Smooth muscle cell (in vitro differentiated cells): ENCODE data around the gene DAD1. TPM values are rescaled to one million over a fixed set of nuclear protein-coding genes. Genes with fewer than 3 reads are reported as not detected.
"Not testable (repeated sequence)": the region's sequence is repeated elsewhere in the genome, so short reads cannot be mapped to it uniquely, and the experiment has no call there.

Source experiments
- DNase-seq: peaks from one replicate; lab custom pipeline; 2025; ENCODE audit not compliant: unreplicated experiment; lab: John Stamatoyannopoulos, UW
- H2AFZ ChIP-seq: fragments of 200-600 bp; sonication (generic); 2 replicates; pipeline ENCODE4 v1.6.0; 2016; ENCODE audit warnings: antibody characterized with exemption, low read depth, mild to moderate bottlenecking
- H3F3A ChIP-seq: fragments of 200-600 bp; sonication (generic); 2 replicates; pipeline ENCODE4 v1.6.0; 2017; ENCODE audit warnings: antibody characterized with exemption, low read depth
- H3K27ac ChIP-seq: fragments of 200-600 bp; sonication (generic); 2 replicates; pipeline ENCODE4 v1.5.1; 2016; ENCODE audit warnings: low read depth, mild to moderate bottlenecking
- H3K27me3 ChIP-seq: fragments of 200-600 bp; sonication (generic); 2 replicates; pipeline ENCODE4 v1.6.1; 2016; ENCODE audit warnings: low read depth, mild to moderate bottlenecking
- H3K36me3 ChIP-seq: fragments of 200-600 bp; sonication (generic); 2 replicates; pipeline ENCODE4 v1.5.1; 2016; ENCODE audit warnings: low read depth
- H3K4me1 ChIP-seq: fragments of 200-600 bp; sonication (generic); 2 replicates; pipeline ENCODE4 v1.5.1; 2016; ENCODE audit warnings: low read depth
- H3K4me2 ChIP-seq: fragments of 200-600 bp; sonication (generic); 2 replicates; pipeline ENCODE4 v1.6.0; 2016; ENCODE audit warnings: mild to moderate bottlenecking
- H3K4me3 ChIP-seq: fragments of 200-600 bp; sonication (generic); 2 replicates; pipeline ENCODE4 v1.5.1; 2016; ENCODE audit warnings: mild to moderate bottlenecking
- H3K79me2 ChIP-seq: fragments of 200-600 bp; sonication (generic); 2 replicates; pipeline ENCODE4 v1.6.0; 2016; ENCODE audit warnings: low read depth, mild to moderate bottlenecking
- H3K9ac ChIP-seq: fragments of 200-600 bp; sonication (generic); 2 replicates; pipeline ENCODE4 v1.6.0; 2016; ENCODE audit warnings: low read depth
- H3K9me3 ChIP-seq: fragments of 200-600 bp; sonication (generic); replicated peaks from 2 replicates; pipeline ENCODE4 v1.5.1; 2016; ENCODE audit warnings: low read depth
- H4K20me1 ChIP-seq: fragments of 200-600 bp; sonication (generic); 2 replicates; pipeline ENCODE4 v1.6.0; 2016; ENCODE audit warnings: low read depth
- WGBS: methylation state at CpG from one replicate; pipeline ENCODE4 v1.1.7; 2016; ENCODE audit warnings: low lambda C conversion rate; 5-methylcytosine and 5-hydroxymethylcytosine counted together
- polyA plus RNA-seq: library from polyadenylated mRNA; unstranded; fragments of >200 nt; fragmentation: Nextera tagmentation; extraction: Ambion mirVana; gene quantifications from 2 replicates; pipeline ENCODE4 v1.2.1, GENCODE V29; 2016
- total RNA-seq: library from RNA; depleted of rRNA; stranded (reverse); fragments of >200 nt; gene quantifications from 2 replicates; pipeline ENCODE4 v1.2.3, GENCODE V29; 2014
- TF ChIP-seq, protein P1 (sequence below): fragments of 200-600 bp; sonication (generic); IDR thresholded peaks from 2 replicates; pipeline ENCODE4 v1.5.1; 2017; ENCODE audit warnings: borderline replicate concordance, mild to moderate bottlenecking, antibody characterized with exemption; ENCODE audit not compliant: insufficient read depth, poor library complexity, severe bottlenecking

Gene DAD1
- total RNA-seq (473 and 533 TPM in 2 replicates), polyA plus RNA-seq (519 and 571 TPM in 2 replicates)

- Histone ChIP-seq H3K79me2 (peaks cover 47% of the 10 kb centered on the region), H3K27ac (peak within 1 kb of the TSS; percentile 97), H4K20me1 (peaks cover 16% of the 10 kb centered on the region), H3K27me3 (no peaks in the 10 kb centered on the region), H3K4me3 (peak within 1 kb of the TSS; percentile 63), H3F3A (no peaks in the 10 kb centered on the region), H3K4me1 (peaks cover 11% of the 10 kb centered on the region), H3K9me3 (no peaks in the 10 kb centered on the region), H3K4me2 (peak within 1 kb of the TSS; percentile 98), H2AFZ (peak within 1 kb of the TSS; percentile 90), H3K9ac (peak within 1 kb of the TSS; percentile 93), H3K36me3 (no peaks in the 10 kb centered on the region)
- WGBS, result 1% methylated on average over 44 of the region's 44 CpGs
- TF ChIP-seq, protein P1, sequence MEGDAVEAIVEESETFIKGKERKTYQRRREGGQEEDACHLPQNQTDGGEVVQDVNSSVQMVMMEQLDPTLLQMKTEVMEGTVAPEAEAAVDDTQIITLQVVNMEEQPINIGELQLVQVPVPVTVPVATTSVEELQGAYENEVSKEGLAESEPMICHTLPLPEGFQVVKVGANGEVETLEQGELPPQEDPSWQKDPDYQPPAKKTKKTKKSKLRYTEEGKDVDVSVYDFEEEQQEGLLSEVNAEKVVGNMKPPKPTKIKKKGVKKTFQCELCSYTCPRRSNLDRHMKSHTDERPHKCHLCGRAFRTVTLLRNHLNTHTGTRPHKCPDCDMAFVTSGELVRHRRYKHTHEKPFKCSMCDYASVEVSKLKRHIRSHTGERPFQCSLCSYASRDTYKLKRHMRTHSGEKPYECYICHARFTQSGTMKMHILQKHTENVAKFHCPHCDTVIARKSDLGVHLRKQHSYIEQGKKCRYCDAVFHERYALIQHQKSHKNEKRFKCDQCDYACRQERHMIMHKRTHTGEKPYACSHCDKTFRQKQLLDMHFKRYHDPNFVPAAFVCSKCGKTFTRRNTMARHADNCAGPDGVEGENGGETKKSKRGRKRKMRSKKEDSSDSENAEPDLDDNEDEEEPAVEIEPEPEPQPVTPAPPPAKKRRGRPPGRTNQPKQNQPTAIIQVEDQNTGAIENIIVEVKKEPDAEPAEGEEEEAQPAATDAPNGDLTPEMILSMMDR, result no peak
- DNase-seq, result peak; percentile 96
These were observed at the start of gene DAD1 for GRCh38 chr14:22589096-22589839. DAD1 (minus strand) TSS chr14:22589224; CDS start chr14:22589157, 67 bp downstream.

GRCh38 chr14:22635980-22636379 is 47.0 kb upstream of the DAD1 start:
- H3K9ac ChIP-seq, H3F3A ChIP-seq, H3K4me3 ChIP-seq, H3K4me2 ChIP-seq, H4K20me1 ChIP-seq, H3K4me1 ChIP-seq, H3K79me2 ChIP-seq, H3K9me3 ChIP-seq, DNase-seq, H3K36me3 ChIP-seq, H3K27me3 ChIP-seq, H2AFZ ChIP-seq, H3K27ac ChIP-seq: not testable (repeated sequence)
- WGBS, result 80% methylated on average over 1 of the region's 1 CpG

DNA sequence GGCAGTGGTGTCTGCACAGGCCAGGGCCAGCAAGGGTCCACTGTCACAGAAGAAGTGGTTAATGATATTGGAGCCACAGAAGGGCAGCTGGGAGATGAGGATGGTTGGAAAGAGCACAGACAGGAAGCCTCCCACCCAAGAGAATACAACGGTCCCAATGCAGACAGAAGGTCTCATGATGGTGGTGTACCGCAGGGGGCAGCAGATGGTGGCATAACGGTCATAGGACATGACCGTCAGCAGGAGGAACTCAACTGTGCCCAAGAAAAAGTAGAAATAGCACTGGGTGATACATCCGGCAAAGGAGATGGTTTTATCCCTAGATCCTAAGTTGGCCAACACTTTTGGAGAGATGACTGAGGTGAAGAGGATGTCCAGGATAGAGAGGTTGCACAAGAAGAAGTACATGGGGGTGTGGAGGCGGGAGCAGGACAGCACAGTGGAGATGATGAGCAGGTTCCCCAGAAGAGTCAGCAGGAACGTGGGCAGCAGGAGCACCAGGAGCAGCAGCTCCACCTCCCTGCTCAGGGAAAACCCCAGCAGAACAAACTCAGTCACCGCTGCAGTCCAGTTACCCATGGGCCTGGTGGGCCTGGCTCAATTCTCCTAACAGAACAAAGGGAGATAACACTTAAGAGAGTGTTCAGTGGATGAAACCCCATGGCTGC is 45.3 kb upstream of the DAD1 start:
- Histone ChIP-seq H3K4me1 (no peaks in the 10 kb centered on the region), H3K27me3 (no peaks in the 10 kb centered on the region), H3K4me3 (no peak overlapping the region), H3F3A (no peaks in the 10 kb centered on the region), H3K27ac (no peak overlapping the region), H3K4me2 (no peak overlapping the region), H2AFZ (no peak overlapping the region), H3K79me2 (no peaks in the 10 kb centered on the region), H3K9ac (no peak overlapping the region), H4K20me1 (no peaks in the 10 kb centered on the region), H3K36me3 (no peaks in the 10 kb centered on the region), H3K9me3 (no peaks in the 10 kb centered on the region)
- TF ChIP-seq, protein P1, result no peak
- DNase-seq, result no peak
- 87% methylated on average over 8 of the region's 8 CpGs for WGBS

DNA sequence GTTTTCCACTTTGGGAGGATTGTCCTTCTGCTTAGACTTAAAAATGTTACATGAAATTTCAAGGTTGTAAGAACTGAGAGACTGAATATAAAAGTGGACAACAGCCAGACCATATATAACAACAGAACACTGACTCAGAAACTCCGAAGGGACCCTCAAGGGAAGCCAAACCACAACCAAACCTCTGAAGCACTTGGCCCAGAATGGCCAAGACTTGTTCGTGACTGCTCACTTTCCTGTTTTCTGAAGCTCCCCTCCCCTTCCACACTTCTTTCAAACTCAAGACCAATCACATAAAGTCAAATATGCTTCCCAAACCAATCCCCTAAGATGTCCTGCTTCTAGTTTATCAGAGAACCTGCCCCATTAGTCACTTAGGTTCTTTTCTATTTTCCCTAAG is 41.5 kb upstream of the DAD1 start:
- 92% methylated on average over 2 of the region's 2 CpGs for WGBS
- Histone ChIP-seq H2AFZ (no peak overlapping the region), H3K4me2 (no peak overlapping the region), H3K27me3 (no peaks in the 10 kb centered on the region), H3F3A (no peaks in the 10 kb centered on the region), H3K4me3 (no peak overlapping the region), H3K27ac (no peak overlapping the region), H3K9ac (no peak overlapping the region), H3K79me2 (no peaks in the 10 kb centered on the region), H3K36me3 (no peaks in the 10 kb centered on the region), H3K9me3 (no peaks in the 10 kb centered on the region), H4K20me1 (no peaks in the 10 kb centered on the region), H3K4me1 (no peaks in the 10 kb centered on the region)
- no peak for DNase-seq
- TF ChIP-seq, protein P1, result no peak
